GM04504 (cell line): ENCODE data around the gene JPT2.
"Not testable (repeated sequence)": the region's sequence is repeated elsewhere in the genome, so short reads cannot be mapped to it uniquely, and the experiment has no call there.

Experiments used
- DNase-seq: peaks from one replicate; pipeline ENCODE4 v3.0.0-alpha.2; 2012; ENCODE audit warnings: low read depth

The JPT2 gene

DNA sequence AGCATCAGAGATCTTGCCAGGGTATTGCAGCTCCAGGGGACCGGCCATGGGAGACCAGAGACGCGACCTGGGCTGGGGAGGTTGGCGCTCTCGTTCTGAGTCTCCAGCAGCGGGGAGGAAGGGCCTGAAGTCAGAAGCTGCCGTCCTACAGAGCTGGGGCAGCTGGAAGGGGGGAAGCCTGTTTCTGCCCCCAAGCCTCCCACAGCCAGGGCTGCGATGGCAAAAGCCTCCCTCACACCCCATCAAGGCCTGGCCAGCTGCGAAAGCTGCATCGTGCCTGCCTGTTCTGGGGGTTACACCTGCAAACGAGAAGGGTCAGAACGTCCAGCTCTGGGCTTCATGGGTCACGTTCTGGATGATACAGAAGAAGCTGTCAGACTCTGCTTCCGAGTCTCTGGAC is 54.0 kb downstream of the JPT2 start:
- no peak for DNase-seq

DNA sequence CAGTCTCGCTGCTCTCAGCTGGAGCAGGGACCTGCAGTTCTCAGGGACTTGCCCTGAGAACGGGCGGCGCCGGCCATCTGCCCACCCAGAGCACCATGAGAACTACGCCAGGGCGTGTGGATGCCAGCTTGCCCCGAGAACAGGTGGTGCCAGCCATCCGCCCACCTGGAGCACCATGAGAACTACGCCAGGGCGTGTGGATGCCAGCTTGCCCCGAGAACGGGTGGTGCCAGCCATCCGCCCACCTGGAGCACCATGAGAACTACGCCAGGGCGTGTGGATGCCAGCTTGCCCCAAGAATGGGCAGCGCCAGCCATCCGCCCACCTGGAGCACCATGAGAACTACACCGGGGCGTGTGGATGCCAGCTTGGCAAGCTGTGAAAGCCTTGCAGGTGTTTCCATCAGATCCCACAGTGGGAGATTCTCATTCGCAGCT is 54.5 kb downstream of the JPT2 start:
- DNase-seq: not testable (repeated sequence)

DNA sequence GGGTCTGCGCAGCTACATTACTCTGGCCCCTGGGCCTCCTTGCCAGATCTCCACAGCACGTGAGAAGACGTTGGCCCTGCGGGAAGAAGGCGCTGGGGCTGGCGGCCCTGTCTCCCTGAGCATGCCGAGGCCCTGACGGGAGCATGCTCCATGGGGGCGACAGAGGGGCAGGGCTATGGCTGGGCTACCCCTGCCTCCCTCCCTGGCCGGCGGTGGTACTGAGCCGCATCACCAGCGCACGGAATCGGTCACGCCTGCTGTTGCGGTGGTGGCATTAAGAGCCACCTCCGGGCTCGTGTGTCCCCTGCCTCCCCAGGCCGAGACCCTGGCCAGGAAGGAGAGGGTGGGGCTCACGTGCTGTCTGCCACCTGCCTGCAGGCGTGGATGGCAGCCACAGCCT is 56.0 kb downstream of the JPT2 start:
- DNase-seq: no peak

DNA sequence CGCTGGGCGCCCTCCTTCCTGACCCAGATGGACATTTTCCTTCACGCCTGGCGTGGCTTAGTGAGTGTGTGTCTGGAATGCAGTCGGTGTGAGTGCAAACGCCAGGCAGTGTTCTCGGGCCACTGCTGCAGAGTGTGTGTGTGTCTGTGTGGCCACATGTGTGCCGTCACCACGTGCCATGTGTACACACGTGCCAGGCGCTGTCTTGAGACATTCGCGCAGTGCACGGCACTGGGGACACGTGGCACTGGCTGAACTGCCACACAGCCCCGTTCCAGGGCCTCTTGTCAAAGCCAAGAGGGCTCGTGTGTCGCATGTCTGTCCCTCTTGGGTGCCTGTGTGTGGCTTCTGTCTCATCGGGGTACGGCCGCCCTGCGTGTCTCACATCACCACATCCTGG is 56.7 kb downstream of the JPT2 start:
- DNase-seq: no peak

DNA sequence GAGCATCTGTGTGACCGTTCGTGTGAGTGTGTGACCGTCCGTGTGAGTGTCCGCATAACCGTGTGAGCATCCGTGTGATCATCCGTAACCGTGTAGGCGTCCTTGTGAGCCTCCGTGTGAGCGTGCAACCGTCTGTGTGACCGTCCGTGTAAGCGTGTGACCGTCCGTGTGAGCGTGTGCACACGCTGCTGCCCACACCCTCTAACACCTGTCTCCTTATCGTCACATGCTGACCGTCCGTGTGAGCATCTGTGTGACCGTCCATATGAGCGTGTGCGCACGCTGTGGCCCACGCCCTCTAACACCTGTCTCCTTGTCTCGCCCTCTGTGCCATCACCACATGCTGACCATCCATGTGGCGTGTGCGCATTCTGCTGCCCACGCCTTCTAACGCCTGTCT is 62.2 kb downstream of the JPT2 start:
- no peak for DNase-seq

DNA sequence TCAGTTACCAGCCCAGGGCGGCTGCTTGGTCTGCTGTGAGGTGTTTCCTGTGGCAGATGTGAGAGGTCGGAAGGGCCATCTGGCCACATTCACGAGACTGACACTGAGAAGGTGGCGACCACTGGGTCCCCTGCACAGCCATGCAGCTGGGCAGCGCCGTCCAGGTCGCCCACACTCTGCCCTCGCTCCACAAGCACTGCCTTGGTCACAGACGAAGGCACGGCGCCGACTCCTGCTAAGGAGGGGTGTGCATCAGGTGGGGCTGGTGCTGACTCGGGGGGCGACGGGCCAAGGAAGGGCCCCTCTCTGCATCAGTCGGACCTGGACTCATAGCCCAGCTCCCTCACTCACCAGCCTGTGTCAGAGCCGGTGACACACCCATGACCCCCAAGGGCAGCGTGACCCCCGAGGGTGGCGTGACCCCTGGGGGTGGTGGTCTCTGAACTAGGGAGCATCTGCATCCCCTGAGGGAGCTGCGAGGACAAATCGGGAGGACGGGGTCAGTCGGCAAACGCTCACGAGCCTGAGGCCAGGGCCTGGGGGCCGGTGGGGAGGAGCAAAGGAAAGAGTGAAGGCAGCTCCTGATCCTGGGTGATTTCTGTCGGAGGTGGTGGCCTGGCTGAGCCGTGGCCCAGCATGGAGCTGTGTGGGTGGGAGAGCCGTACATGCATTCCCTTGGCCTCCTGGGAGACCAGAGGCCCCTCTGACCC is 62.9 kb downstream of the JPT2 start:
- DNase-seq: no peak

DNA sequence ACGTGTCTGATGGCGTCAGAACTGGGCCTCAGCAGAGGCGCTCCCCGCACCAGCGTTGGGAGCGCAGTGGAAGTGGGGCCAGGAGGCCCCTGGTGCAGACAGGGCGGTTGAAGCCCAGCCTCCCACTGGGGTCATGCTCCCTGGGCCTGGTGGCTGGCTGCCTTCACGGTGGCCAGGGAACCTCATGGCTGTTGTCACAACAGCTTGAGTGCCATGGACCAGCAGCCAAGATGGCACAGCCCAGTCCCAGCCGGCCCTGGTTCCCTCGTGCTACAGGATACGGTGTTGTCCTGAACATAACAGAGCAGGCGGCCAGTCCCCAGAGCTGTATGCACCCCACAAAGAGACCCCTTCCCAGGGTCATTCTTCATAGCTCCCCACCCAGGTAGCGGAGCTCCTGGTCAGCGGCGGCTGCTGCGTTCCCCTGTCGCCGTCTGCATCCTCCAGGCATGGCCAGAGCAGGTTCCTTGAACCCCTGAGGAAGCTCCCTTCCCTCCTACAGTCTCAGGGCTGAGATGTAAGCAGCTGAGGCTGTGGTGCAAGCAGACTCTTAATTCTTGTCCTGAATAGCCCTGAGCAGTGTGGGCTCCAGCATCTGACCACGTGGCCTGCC is 63.6 kb downstream of the JPT2 start:
- no peak for DNase-seq

DNA sequence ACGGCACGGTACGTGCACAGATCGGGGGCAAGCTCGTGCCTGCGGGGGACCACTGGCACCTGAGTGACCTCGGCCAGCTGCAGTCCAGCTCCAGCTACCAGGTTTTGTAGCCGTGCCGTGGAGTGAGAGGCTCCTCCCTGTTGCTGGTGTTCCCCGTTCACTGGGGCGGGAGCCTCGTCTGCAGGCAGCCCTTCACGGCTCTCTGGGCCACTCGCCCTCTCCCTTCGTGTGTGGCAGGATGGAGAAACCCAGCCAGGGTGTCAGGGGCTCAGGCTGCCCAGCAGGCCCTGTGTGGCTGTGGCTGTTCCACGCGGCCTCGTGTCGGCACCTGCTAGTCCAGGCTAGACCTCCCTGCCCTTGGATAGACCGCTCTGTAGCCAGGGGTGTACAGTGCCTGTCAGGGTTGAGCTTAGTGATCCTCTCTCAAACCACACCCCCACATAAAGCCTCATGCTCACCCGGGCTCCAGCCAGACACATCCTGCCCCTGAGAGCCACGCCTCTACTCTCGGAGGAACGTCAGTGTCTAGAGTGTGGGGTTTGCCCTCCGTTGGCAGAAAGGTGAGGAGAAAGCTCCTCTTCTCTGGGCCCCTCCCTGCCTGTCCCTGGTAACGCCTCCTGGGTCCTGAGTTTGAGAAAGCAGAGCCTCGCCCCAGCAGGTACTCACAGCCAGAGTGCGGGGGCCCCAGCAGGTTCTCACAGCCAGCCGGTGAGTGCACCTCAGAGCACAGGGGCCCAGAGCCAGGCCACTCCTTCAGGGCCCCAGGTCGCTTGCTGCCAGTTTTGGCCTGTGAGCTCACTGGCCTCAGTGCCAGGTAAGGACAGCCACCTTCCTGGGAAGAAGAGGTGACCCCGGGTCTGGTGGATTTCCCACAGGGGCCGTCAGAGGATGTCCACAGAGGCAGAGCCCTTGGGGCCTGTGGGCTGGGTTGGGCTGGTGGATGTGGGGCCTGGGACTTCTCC is 65.6 kb downstream of the JPT2 start:
- DNase-seq: no peak

DNA sequence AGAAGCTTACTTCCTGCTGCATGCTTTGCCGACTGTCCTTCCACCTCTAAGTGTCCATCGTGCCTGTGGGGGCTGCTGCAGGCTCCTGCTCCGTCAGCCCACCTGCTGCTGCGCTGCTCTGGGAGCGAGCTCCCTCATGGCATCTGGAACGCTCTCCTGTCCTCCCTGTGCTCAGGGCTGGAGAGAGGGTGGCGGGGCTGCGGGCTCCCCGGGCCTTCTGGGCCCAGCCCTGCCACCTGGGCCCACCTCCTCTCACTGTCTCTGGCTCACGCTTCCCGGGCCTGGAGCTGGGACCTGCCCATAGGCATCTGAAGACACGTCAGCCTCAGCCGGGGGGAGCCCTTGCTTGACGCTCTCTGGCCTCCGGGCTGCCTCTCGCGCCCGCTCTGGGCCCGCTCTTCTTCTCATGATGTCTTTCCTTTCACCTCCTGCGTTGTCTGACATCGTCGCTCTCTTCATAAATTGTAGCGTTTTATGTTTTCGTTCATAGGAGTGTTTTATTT is 66.3 kb downstream of the JPT2 start:
- DNase-seq: no peak

DNA sequence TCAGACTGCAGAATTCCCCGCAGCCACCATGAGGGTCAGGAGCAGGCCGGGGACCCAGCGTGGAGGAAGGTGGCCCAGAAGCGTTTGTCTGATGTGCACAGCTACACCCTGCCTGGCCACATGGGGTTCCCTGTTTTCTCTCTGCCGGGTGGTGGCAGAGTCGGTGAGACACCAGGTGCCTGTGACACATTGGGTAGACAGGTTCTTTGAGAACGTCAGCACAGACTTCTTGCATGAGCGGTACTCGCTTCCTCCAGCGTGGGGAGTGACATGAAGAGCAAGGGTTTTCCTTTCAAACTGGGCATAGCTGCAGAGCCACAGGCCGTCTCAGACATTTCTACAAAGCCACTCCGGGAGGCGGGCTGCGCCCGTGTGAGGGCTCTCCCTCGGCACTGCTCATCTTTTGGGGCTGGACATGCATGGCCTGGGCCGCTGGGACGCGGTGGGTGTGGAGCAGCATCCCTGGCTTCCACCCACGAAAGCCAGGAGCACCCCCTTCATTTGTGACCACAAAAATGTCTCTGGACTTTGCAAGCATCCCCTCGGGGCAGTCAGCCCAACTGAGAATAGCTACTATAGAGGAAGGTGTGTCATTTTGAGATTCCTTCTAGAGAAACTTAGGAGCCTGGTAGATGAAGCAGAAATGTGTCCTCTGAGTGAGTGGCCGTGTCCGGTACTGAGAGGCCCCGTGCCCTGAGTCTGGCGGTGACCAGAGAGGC is 67.3 kb downstream of the JPT2 start:
- DNase-seq: peak; percentile 59

DNA sequence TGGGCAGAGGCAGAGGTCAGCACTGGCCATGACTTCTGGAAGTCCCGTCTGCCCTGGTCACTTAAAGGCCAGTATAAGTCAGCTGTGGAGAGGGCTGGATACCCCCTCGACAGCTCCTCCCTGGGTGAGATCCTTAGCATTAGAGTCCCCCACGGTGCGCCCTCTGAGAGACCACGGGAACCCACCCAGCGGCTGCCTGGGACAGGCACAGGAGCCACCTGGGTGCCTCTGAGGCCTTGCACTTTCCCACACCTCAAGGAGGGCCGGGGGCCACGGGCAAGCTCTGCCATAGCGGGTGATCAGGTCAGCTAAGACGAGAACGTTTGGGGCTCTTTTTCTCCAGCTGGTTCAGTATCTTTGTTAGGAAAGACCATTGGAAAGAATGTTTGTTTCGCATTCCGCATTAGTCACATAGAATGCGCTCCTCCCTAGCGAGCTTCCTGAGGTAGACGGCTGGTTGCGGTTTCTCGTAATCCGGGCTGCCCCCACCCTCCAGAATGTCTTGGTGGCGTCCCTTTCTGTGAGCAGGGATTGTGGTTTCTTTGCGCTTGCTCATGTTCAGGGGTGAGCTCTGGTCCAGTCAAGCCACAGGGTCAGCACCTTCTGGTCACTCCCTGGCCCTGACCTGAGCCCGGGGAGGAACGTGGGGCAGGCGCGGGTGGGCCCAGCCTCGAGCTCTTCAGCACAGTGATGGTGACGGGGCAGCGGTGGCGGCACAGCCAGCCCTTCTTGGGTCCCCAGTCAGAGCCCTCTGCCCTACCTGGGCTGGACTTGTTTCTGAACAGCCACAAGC is 68.0 kb downstream of the JPT2 start:
- DNase-seq: no peak

DNA sequence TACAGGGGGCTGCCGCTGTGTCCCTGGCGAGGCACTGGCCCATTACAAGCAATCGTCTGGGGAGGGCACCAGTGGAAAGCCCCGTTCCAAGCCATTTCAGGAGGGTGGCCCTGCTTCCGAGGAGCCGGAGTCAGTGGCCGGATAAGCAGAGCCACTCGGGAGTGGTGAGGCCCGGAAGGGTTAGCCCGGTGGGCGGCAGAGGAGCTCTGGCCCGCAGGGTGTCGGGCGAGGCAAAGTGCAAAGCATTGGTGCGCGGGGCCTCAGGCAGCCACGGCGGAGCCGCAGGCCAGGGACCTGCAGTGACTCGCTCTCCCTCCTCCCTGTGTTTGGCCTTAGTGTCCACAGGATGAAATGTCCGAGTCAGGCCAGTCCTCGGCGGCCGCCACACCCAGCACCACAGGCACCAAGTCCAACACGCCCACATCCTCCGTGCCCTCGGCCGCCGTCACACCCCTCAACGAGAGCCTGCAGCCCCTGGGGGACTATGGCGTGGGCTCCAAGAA is 68.7 kb downstream of the JPT2 start:
- no peak for DNase-seq

DNA sequence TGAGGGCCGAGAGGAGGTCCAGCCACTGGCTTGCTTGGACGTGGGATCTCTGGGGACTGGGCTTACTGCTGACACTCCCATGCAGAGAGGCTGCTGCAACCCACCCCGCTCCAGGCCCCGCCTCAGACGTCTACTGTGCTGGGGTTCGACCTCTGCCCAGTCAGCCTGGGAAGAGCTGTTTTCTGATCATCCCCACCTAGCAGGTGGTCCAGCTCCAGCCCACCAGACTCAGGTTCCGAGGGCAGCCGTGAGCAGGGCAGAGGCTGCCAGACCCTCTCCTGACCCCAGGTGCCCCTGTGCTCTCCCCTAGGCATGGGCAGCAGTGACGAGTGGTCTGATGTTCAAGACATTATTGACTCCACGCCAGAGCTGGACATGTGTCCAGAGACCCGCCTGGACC is 69.9 kb downstream of the JPT2 start:
- DNase-seq: no peak

DNA sequence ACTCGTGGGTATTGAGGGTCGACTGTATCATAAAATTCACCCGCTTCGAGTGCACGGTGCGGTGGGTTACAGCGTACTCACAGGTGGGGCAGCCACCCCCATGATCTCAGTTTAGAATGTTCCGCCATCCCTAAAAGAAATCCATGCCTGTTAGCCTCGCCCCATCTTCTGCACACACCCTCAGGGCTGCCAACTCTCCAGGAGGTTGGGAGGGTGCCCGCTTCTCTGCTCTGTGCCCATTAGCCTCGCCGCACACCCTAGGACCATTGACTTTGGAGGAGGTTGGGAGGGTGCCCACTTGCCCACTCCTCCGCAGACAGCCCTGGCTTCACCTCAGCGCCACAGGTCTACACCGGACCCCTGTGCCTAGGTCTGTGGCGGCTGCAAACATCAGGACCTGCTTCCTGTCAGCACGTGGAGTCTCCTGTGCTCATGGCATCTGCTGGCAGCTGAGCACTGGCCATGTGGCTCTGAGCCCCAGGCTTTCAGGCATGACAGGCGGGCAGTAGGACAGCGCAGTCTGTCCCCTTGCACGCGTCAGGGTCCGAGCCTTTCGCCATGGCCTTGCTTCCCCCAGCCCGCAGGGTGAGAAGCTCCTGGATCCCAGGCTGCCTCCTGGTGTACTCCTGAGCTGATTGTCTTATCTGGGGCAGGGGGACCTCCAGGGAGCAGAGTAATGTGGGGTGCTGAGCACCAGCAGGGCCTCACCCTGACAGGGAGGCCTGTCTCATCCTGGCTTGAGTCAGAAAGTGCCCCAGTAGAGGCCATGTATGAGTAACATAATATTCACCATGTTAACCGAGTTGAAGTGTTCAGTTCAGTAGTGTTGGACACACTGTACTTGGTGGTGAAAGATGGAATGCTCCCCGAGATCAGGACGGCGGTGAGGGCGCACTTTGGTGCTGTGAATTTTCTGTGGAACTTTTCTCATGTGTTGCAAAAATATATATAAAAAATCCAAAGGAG is 71.4 kb downstream of the JPT2 start:
- no peak for DNase-seq
